H54 (cell line): ENCODE data around the gene PRR5.

Experiments used
- DNase-seq: peaks from one replicate; pipeline ENCODE4 v3.0.0; 2011; ENCODE audit warnings: low spot score, mixed read lengths; ENCODE audit not compliant: insufficient read length
- FAIRE-seq: peaks from 3 replicates; lab custom pipeline; 2011; peaks lifted over from hg19 to GRCh38; lab: Jason Lieb, UNC
- POLR2A ChIP-seq: IDR thresholded peaks from 2 replicates; pipeline ENCODE4 v1.6.1; 2011; ENCODE audit warnings: low read depth, mild to moderate bottlenecking, low read length

The PRR5 gene

GRCh38 chr22:44707178-44707577, 5.2 kb downstream of the PRR5 start:
- FAIRE-seq (no peak), DNase-seq (no peak)
- no peak for TF ChIP-seq POLR2A

- DNase-seq (peak; percentile 28), FAIRE-seq (no peak)
- TF ChIP-seq POLR2A = no peak
These were observed 5.7 kb downstream of the PRR5 start for GRCh38 chr22:44707752-44708151.

GRCh38 chr22:44709881-44710392, 7.9 kb downstream of the PRR5 start:
- no peak for FAIRE-seq
- TF ChIP-seq POLR2A = no peak
- DNase-seq = no peak

- DNase-seq (no peak), FAIRE-seq (no peak)
- TF ChIP-seq POLR2A = no peak
These were observed 8.7 kb downstream of the PRR5 start for GRCh38 chr22:44710474-44711240.

GRCh38 chr22:44711241-44711560, 9.2 kb downstream of the PRR5 start:
- DNase-seq (no peak), FAIRE-seq (no peak)
- TF ChIP-seq POLR2A = no peak

GRCh38 chr22:44711690-44712555, 9.9 kb downstream of the PRR5 start:
- no peak for TF ChIP-seq POLR2A
- DNase-seq = no peak

GRCh38 chr22:44712962-44713361, 11.0 kb downstream of the PRR5 start:
- TF ChIP-seq POLR2A = no peak
- DNase-seq = no peak
- FAIRE-seq = no peak

More at GRCh38 chr22:44711690-44712555, 9.9 kb downstream of the PRR5 start:
- no peak for FAIRE-seq

GRCh38 chr22:44714703-44715350, 12.8 kb downstream of the PRR5 start:
- TF ChIP-seq POLR2A = no peak
- DNase-seq = no peak
- FAIRE-seq = no peak

- FAIRE-seq (no peak), DNase-seq (no peak)
- TF ChIP-seq POLR2A = no peak
These were observed 16.4 kb downstream of the PRR5 start for GRCh38 chr22:44718418-44718817.

- DNase-seq (no peak), FAIRE-seq (no peak)
- no peak for TF ChIP-seq POLR2A
These were observed 17.8 kb downstream of the PRR5 start for GRCh38 chr22:44719586-44720368.

GRCh38 chr22:44721213-44721612, 19.2 kb downstream of the PRR5 start:
- FAIRE-seq = no peak
- TF ChIP-seq POLR2A = no peak
- no peak for DNase-seq

- FAIRE-seq (no peak), DNase-seq (no peak)
- no peak for TF ChIP-seq POLR2A
These were observed 20.6 kb downstream of the PRR5 start for GRCh38 chr22:44722611-44723010.

GRCh38 chr22:44723801-44724200, 21.8 kb downstream of the PRR5 start:
- no peak for TF ChIP-seq POLR2A
- DNase-seq (peak; percentile 23), FAIRE-seq (no peak)
